NCI-H128 (cell line): ENCODE measurements around the gene HES5.
"Not testable (repeated sequence)": the region's sequence is repeated elsewhere in the genome, so short reads cannot be mapped to it uniquely, and the experiment has no call there.

Experiments
- DNase-seq: peaks from one replicate; lab custom pipeline; 2025; ENCODE audit not compliant: unreplicated experiment; lab: John Stamatoyannopoulos, UW

Gene HES5, protein sequence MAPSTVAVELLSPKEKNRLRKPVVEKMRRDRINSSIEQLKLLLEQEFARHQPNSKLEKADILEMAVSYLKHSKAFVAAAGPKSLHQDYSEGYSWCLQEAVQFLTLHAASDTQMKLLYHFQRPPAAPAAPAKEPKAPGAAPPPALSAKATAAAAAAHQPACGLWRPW

DNA sequence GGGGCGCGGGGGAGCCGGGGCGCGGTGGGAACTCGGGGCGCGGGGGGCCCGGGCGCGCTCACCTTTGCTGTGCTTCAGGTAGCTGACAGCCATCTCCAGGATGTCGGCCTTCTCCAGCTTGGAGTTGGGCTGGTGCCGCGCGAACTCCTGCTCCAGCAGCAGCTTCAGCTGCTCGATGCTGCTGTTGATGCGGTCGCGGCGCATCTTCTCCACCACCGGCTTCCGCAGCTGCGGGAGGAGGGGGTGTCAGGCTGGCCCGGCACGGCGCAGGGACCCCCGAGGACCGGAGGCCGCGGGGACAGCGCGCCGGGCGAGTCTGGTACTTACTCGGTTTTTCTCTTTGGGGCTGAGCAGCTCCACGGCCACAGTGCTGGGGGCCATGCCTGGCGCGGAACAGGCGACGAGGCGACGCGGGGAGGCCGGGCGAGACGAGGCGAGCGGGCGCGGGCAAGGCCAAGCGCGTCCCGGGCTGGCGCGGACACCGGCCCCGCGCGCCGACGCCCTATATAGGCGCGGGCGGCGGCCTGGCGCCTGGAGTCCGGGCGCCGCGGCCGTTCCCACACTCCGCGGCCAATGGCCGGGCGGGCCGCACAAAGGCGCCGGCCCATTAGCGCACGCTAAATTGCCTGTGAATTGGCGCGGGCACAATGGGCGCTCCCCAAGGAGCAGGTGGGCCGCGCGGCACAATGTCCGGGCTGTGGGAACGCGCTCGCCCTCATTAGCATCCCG is at the start of gene HES5:
HES5 (minus strand) TSS at position 480 of the 729 bp plus-strand sequence; CDS start at position 381, 99 bp downstream.
- no peak for DNase-seq

DNA sequence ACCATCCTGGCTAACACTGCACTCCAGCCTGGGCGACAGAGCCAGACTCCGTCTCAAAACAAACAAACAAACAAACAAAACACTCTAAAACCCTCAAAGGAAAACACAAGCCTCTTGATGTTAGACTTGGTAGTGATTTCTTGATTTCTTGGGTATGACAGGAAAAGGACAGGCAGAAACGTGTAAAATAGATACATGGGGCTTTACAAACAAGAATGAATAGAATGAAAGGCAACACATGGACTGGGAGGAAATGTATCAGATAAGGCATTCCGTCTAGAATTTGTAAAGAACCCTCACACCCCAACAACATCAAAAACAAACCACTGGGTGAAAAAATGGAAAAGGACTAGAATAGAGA is 48.7 kb upstream of the HES5 start:
- DNase-seq = no peak

DNA sequence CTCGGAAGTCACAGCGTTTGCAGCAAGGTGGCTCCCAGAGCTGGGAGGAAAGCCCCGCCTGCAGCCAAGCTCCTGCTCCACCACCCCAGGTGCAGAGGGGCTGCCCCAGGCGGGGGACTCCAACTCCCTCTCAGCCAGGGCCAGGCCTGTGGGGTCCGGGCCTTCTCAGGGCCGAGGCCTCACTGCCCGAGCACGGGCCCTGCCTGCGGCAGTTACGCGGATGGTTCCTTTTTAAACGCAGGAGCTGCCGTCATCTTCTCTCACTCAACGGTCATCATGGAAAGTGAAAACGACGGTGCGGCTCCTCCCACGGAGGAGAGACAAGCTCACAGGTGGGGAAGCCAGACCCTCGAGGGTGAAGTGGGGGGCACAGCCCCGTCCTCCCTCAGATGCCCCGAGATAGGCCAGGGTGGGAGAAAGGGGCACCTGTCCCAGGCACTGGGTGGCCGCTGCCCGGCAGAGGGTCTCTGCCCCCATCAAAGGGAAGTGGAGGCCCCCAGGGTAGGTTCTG is 47.6 kb upstream of the HES5 start:
- not testable (repeated sequence) for DNase-seq

DNA sequence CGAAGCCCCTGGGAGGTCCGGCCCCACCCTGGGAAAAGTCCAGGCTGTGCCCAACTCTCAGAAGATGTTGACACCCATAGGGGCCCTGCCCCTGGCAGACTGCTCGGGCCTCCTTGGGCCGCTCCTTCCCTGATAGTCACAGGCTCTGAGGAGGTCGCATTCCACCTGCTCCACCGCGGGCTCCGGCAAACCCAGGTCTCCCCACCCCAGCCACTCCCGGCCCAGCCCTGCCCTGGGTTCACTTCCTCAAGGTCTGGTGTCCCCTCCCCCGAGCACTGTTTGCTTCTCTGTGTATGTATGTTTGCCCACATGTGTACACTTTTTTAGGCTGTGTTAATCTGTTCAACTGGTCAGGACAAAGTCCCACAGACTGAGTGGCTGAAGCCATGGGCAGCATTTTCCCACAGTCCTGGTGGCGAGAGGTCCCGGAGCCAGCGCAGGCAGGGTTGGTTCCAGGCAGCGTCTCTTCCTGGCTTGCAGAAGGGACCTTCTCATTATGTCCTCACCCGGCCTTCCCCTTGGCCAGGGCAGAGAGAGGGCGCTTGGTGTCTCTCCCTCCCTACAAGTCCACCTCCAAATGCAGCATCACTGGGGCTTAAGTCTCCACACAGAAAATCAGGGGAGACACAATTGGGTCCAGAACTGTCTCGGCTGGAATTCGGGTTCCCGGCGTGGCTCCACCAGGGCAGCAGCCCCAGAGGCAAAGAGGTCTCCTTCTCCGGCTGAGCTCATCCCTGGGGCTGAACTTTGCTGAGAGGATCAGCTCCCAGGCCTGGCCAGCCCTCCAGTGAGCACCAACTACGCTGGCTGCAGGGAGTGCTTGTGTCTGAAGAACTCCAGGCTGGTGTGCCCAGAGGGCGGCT is 46.0 kb upstream of the HES5 start:
- DNase-seq = no peak

DNA sequence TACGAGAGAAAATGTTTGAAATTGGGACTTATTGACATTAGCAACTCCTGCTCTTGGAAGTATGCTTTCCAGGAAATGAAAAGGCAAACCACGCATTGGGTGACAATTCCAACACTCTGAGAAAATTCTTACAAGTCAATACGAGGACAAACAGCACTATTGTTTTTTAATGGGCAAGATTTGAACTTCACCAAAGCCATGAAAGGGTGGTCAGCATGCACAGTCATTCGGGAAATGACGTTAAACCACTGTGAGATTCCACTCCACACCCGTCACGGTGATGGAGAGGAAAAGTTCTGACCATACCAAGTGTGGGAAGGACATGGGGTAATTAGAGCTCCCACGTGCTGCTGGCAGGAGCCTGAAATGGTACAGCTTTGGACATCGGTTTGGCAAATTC is 44.3 kb upstream of the HES5 start:
- DNase-seq = no peak

DNA sequence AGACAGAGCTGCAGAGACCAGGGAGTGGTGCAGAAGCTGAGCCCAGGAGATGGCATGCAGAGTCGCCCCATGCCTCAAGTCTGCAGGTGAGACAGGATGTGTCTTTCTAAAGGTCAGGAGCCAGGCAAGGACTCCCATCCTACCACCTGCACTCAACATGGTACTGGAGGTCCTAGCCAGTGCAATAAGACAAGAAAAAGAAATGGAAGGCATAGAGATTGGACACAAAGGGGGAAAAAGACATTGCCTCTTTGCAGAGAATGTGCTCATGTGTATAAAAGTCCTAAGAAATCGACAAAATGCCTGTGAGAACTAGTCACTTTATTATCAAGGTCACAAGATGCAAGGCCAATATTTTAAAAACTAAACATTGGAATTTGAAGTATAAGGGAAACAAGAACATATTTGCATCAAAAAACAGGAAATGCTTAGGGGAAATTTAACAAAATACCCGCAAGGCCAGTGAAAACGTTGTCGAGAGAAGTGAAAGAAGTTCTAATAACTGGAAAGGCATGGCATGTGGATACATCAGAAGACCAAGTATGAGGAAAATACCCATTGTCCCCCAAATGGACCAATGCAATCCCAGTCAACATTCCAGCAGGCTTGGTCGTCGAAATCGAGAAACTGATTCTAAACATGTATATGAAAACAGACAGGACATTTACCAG is 43.3 kb upstream of the HES5 start:
- DNase-seq = no peak

DNA sequence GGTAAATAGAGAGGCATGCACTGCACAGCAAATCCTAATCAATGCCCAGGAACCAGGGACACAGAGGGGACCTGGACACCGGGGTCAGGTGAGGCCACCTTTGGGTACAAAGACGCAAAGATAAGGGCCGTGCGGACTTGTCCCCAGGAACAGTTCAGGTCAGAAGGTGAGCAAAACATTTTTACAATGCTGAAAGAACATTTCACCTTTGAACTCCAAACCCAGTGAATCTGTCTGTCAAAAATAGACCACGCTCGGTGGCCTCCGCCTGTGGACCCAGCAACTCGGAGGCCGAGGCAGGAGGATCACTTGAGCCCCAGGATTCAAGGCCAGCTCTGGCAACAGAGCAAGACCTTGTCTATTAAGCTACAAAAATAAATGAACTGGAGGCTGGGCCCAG is 41.3 kb upstream of the HES5 start:
- no peak for DNase-seq

DNA sequence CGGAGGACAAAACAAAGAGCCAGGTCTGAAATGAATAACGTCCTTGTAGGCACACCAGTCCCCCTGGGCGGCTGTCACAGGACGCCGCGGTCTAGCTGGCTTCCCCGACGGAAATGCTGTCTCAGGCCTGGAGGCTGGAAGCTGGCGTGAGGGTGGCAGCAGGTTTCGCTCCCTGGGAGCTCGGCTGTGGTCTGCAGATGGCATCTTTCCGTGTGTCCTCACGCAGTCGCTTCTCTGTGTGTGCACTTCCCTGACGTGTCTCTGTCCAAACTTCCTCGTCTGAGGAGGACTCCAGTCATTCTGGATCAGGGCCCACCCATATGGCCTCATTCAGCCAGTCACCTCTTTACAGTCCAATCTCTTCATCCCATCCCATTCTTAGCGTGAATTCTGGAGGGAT is 40.3 kb upstream of the HES5 start:
- no peak for DNase-seq

DNA sequence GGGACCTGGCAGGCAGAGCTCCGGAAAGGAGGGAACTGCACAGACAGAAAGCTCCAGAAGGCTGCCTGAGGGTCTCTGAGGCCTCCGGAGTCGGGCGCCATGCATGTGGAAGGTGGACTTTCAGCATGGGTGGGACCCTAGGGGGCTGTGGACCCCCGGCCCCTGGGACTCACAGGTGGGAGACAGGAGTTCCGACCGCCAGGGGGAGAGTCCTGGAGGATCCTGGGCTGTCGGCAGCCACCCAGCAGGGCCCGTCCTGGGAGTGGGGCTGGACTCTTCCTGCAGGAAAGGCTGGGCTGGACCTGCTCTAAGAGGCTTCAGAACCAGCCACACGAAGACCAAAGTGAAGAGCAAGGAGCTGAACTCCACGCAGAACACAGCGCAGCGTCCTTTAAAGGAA is 39.6 kb upstream of the HES5 start:
- not testable (repeated sequence) for DNase-seq

DNA sequence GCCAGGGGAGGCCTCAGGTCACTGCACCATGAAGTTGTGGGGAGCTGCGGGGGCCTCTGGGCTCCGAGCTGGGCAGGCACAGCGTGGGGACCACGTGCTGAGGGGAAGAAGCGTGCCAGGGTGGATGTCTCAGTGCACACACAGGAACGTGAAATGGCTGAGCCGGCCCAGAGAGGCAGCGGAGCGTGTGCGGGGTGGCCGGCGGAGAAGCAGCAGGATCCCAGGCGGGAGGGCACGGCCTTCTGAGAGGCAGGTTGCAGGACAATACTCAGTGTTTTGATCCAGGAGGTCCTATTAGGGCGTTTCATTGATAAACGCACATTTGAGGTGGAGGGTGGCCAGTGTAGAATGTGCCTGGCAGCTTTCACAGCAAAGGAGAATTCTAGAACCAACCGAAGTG is 39.0 kb upstream of the HES5 start:
- DNase-seq = no peak

DNA sequence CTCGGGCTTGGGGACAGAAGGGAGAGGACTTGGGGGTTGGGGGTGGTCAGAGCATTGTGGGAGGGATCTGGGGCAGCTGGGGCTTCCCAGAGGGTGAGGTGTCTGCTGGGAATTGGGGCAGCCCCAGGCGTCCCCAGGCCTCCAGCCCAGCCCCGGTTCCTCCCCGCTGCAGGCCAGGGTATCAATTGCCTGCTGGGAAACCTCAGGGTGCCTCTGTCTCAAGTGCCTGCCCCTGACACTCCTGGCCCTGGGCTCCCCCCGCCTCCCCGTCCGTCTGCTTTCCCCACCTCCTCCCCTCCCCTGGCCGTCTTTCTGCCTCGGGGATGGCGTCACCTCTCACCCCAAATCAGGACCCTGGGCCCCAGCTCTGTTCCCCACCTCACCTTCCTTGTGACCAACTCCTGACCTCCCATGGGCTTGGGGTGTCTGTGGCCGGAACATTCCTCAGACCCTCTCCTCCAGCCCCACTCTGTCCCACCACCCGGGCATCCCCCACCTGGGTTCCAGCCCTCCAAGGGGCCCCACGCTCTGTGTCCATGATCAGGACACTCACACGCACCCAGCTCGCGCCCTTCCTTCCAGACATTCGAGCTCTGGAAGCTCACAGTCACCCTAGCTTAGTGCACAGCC is 38.2 kb upstream of the HES5 start:
- not testable (repeated sequence) for DNase-seq

DNA sequence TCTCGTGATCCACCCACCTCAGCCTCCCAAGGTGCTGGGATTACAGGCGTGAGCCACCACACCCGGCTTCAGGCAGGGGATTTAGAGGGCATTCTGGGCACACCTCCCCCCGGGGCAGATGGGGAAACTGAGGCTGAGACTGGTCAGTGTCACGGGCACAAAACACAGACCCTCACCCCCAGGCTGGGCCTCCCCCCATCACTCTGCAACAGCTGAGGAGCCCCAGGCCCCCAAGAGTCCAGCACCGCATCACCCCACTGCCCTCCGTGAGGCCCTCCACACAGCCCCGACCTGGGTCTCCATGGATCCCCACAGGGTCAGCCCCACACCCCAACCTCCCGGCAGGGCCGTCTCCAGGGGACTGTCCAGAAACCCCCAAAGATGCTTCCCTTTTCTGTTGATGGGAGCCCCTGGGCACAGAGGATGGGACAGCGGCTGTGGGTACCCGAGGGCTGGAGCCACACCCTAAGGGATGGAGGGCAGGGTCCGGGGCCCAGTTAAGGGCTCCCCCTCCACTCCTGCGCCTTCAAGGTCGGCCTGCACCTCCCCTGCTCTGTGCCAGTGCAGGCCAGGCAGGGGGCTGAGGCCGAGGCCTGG is 37.1 kb upstream of the HES5 start:
- no peak for DNase-seq

DNA sequence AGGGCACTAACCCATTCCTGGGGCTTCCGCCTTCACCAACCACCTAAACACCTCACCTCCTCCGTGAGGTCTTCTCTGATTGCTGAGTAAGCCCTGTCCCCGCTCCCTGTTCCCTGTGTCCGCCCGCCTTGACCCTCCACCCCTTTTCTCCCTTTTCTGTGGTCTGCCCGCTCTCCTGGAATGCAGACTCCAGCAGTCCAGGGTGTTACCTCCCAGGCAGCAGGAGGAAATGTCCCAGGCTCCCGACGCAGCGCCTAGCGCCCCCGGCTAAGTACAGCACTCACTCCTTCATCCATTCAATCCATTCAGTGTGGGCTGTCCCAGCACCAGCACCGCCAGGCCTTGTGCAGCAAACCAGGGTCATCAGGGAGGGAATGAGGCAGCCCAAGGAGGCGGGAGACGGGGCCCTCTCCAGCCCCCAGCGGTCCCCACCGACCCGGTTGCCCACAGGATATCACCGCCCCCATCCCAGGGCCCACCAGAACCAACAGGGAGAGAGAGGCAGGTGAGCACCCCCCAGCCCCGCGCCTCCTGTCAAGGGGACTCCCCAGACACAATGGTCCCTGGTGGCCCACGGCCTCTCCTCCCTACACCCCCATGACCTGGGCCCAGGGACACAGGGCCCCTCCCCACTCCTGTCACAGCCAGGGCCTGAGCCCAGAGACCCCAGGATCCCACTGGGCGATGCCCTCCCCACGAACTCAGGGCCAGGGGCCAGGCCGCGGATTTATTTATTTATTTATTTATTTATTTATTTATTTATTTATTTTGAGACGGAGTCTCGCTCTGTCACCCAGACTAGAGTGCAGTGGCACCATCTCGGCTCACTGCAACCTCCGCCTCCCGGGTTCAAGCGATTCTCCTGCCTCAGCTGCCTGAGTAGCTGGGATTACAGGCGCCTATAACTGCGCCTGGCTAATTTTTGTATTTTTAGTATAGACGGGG is 36.3 kb upstream of the HES5 start:
- no peak for DNase-seq

DNA sequence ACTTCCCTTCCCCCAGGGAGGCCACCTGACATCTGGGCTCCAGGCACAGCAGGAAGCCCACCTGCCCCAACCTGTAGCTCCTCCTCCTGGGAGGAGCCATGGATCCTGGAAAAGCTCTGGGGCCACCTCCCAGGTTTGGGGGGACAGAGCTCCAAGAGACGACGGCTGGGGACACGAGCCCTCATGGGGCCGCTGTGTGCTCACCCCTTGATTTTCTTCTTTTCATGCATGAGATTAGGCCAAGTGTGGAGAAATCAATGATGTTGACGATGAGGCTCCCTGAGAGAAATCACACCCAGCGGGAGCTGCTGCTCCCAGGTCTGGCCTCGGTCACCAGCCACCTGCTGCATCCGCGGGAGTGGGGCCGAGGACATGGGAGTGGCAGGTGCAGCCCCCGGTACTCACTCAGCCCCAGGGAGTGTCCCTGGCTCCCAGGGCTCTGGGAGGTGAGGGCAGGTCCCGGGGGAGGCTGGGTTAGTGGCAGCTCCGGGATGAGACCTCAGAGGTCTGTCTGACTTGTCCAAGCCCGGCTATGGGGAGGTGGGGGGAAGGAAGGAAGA is 34.8 kb upstream of the HES5 start:
- DNase-seq = no peak

DNA sequence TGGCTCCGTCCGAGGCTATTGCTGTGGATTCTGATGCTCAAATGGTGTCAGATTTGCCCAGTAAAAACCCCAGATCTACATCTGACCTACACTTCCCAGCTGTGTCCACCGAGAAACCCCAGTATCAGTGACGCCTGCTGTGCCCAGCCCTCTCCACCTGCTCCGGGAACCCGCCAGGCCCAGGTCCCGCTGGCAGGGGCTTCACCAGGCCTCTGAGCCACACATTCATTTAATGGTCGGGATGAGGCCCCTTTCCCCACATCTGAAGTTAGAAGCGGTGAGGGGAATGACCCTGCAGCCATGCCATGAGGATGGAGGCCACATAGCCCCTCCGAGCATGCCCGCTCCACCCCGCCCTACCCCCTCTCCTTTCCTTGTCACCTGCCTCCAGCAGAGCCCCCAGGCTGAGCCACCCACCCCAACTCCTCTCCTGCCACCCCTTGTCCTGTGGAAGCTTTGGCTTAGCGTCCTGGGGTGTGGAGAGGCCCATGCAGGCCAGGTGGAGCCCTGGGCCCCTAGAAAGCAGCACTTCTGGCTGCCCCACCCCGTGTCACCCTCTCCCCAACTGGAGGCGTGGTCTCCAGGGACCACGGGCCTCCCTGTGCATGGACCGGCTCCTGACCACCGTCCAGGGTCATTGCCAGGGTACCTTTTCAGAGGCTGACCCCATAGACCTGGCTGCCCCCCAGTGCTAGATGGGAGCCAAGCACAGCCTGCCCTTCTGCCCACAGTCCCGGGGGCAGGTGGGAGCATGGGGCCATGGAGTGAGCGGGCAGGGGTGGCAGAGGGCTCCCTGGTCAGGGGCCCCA is 34.1 kb upstream of the HES5 start:
- no peak for DNase-seq

DNA sequence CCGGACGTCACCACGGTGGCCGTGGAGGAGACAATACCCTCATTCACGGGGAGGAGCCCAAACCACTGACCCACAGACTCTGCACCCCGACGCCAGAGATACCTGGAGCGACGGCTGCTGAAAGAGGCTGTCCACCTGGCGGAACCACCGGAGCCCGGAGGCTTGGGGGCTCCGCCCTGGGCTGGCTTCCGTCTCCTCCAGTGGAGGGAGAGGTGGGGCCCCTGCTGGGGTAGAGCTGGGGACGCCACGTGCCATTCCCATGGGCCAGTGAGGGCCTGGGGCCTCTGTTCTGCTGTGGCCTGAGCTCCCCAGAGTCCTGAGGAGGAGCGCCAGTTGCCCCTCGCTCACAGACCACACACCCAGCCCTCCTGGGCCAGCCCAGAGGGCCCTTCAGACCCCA is 33.1 kb upstream of the HES5 start:
- DNase-seq = no peak

DNA sequence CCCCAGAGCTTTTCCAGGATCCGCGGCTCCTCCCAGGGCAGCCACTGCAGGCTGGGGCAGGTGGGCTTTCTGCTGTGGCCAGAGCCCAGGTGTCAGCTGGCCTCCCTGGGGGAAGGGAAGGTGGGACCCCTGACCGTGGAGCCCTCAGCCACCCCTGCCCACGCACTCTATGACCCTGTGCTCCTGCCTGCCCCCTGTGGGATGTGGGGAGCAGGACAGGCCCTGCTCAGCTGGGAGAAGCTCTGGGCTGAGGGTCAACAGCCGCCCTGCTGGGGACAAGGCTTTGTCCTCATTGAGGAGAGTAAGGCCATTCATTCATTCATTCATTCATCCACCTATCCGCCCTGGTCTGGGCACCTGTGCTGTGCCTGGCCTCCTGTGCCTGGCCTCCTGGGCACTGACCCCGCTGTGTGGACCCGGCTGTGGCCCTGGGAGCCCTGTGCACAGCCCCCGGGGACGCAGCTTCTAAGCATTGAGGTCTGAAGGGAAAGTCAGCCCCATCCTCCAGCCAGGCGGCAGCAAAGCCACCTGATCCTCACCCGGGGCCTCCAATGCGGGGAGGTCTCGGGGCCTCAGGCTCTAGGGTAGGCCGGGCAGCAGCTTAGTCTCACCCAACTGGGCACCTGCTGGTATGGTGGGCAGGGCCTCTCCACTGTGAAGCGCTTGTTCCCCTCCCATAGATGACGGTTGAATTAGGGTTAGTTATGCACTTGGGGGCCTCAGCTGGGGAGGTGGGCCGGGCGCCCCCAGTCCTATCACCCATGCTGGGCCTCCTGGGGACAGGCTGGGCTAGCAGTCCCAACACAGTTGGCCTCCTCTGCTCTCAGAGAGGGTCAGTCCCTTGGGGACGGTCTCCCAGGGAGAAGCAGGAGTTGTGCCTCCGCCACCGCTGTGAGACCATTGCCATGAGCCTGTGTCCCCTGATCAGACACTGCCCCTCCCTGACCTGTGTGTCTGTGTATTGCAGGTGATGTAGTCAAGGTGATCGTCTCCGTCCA is 32.1 kb upstream of the HES5 start:
- DNase-seq = no peak
